ENCODE results near the gene BTG1. TPM values are rescaled to one million over a fixed set of nuclear protein-coding genes. Genes with fewer than 3 reads are reported as not detected.

The BTG1 gene
- total and polyA plus RNA-seq, 2 of the 4 experiments (the other 2 are of a cell fraction), result 3.8 to 33.5 TPM

- DNase-seq, result no peak
- intact Hi-C loops (cut with micrococcal nuclease), result no loop called here
- H2BK20ac ChIP-seq (ENCODE audit: low read depth, low read length), result no peak overlapping the region
- no peak overlapping the region for H3K9ac ChIP-seq (ENCODE audit: low read depth, low read length)
- no peaks in the 10 kb centered on the region for H3K27me3 ChIP-seq (ENCODE audit: control insufficient read depth, insufficient read depth, low read length)
- no peak overlapping the region for H3K4me3 ChIP-seq (ENCODE audit: insufficient read depth, low read depth, low read length)
- H4K20me1 ChIP-seq (ENCODE audit: insufficient read depth, low read length), result no peaks in the 10 kb centered on the region
- H4K5ac ChIP-seq (ENCODE audit: low read depth, low read length), result no peak overlapping the region
- POLR2A ChIA-PET (ENCODE audit: unreplicated experiment), result interaction anchor here (0.9 kb wide), 1 partner anchor 10 kb away, joined by 4 read pairs; the partner anchor contains the start of gene BTG1
- H3K9me3 ChIP-seq (ENCODE audit: control insufficient read depth, insufficient read depth, low read length), result no peaks in the 10 kb centered on the region
- H3K4me2 ChIP-seq (ENCODE audit: low read depth, low read length), result no peak overlapping the region
- no peak overlapping the region for H3K27ac ChIP-seq (ENCODE audit: insufficient read depth, low read length)
- no peak overlapping the region for H2AFZ ChIP-seq (replicated peaks; ENCODE audit: low read length, poor library complexity)
- H4K91ac ChIP-seq (ENCODE audit: insufficient read depth, low read depth, low read length), result no peak overlapping the region
- CTCF ChIA-PET, result interaction anchor here (0.7 kb wide), 1 partner anchor 12 kb away, joined by 3 read pairs; no protein-coding TSS in a partner anchor
- no peak overlapping the region for H3K23ac ChIP-seq (ENCODE audit: low read depth, low read length)
- no peak overlapping the region for H3K18ac ChIP-seq (ENCODE audit: low read depth, low read length)
- in situ Hi-C loops (cut with MboI; ENCODE audit: low sequenced_read_pairs), result no loop called here
- no peak overlapping the region for H3K14ac ChIP-seq (replicated peaks; ENCODE audit: low read depth, low read length)
- no peaks in the 10 kb centered on the region for H3K79me1 ChIP-seq (ENCODE audit: low read depth in 1 of 2, low read length in 2 of 2)
- no peak overlapping the region for H2BK15ac ChIP-seq (ENCODE audit: low read depth, low read length)
- H4K8ac ChIP-seq (ENCODE audit: low read depth in 2 of 2, low read length in 2 of 2), result no peak overlapping the region
- H3K4me1 ChIP-seq (ENCODE audit: control insufficient read depth, insufficient read depth, low read length), result peaks cover 2% of the 10 kb centered on the region; the same call in 1 of the 2 replicates
- no peak for ATAC-seq (ENCODE audit: low read depth)
- no peak overlapping the region for H3K56ac ChIP-seq (ENCODE audit: extremely low read depth, insufficient read depth, low read length)
- peaks cover 3% of the 10 kb centered on the region; the same call in 1 of the 2 replicates for H3K9me1 ChIP-seq (ENCODE audit: insufficient read depth, low read length)
- H3K36me3 ChIP-seq (ENCODE audit: control insufficient read depth, insufficient read depth, low read length), result no peaks in the 10 kb centered on the region
- BruUV-seq (replicated peaks), result no TSS peak
- TF ChIP-seq SMC3 (IDR thresholded peaks at IDR 0.05; ENCODE audit: low read depth, low read length) (no peak), FOS (IDR thresholded peaks at IDR 0.05; ENCODE audit: low read depth, low read length) (no peak), MAZ (IDR thresholded peaks at IDR 0.05; ENCODE audit: borderline replicate concordance, low read depth, low read length) (no peak), ELK1 (IDR thresholded peaks at IDR 0.05; ENCODE audit: borderline replicate concordance, low read depth, low read length) (no peak), POLR2A (IDR thresholded peaks at IDR 0.05; ENCODE audit: low read depth, low read length) (no peak), MAFK (IDR thresholded peaks at IDR 0.05; ENCODE audit: low read depth, low read length) (no peak), CTCF (conservative IDR thresholded peaks at IDR 0.05; ENCODE audit: low read depth, low read length) (no peak)
- H2BK120ac ChIP-seq (ENCODE audit: low read depth, low read length), result no peak overlapping the region
- no peak overlapping the region for H2AK9ac ChIP-seq (replicated peaks; ENCODE audit: low read depth, low read length, poor library complexity)
- H2BK5ac ChIP-seq (ENCODE audit: low read depth, low read length, poor library complexity, severe bottlenecking), result no peak overlapping the region
- H3K4ac ChIP-seq (ENCODE audit: low read depth, low read length), result no peak overlapping the region
- dilution Hi-C loops (cut with HindIII; ENCODE audit: low sequenced_read_pairs, unreplicated experiment), result no loop called here
- WGBS, 2 experiments (ENCODE audit: extremely low coverage in 2 of 2, insufficient read length in 1 of 2), result no CpG with 5 or more reads among the region's 2 CpGs
- H2AK5ac ChIP-seq (ENCODE audit: low read depth, low read length), result no peak overlapping the region
These were observed 10.5 kb upstream of the BTG1 start for GRCh38 chr12:92156139-92156538.
